Measurements from ENCODE around the gene CCL24.
"Not testable (repeated sequence)": the region's sequence is repeated elsewhere in the genome, so short reads cannot be mapped to it uniquely, and the experiment has no call there.

Gene CCL24, protein sequence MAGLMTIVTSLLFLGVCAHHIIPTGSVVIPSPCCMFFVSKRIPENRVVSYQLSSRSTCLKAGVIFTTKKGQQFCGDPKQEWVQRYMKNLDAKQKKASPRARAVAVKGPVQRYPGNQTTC
- 0 reads per million in 2 donors for total RNA-seq

DNA sequence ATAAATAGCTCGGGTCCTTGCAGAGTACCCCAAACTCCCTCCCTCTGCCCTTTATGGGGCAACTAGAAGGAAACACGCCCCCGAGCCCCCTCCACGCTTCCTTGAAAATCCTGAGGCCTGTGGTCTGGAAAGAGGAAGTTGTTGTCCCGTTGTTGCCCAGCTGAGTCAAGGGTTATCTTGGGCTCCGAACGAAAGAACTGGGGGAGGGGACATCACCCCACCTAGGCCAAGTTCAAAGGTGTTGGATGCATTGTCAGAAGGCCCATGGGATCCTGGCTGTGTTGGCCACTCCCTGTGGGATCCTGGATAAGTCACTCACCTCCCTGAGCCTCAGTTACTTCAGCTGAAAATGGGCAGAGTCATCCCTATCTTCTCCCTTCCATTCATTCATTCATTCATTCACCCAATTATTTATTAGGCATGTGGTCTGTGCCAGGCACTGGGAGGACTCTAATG, at the start of gene CCL24:
CCL24 (minus strand) TSS at position 26 of the 456 bp plus-strand sequence. CDS start 91 bp downstream, outside the sequence.
- DNase-seq = no peak

DNA sequence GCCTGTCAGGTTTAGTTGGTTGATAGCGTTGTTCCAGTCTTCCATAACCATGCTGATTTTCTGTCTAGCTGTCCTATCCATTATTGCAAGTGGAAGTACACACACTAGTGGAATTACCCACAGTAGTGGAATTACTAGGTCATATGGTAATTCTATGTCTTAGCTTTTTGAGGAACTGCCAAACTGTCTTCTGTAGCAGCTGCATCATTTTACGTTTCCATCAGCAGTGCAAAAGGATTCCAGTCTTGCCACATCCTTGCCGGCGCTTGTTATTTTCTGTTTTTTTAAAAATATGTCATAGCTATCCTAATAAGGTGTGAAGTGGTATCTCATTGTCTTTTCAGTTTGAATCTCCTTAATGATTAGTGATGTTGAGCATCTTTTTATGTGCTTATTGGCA, 48.0 kb upstream of the CCL24 start:
- no peak for DNase-seq

- DNase-seq = no peak
These were observed 44.8 kb upstream of the CCL24 start for GRCh38 chr7:75858410-75858809.

GRCh38 chr7:75856536-75856935, 42.9 kb upstream of the CCL24 start:
- no peak for DNase-seq

DNA sequence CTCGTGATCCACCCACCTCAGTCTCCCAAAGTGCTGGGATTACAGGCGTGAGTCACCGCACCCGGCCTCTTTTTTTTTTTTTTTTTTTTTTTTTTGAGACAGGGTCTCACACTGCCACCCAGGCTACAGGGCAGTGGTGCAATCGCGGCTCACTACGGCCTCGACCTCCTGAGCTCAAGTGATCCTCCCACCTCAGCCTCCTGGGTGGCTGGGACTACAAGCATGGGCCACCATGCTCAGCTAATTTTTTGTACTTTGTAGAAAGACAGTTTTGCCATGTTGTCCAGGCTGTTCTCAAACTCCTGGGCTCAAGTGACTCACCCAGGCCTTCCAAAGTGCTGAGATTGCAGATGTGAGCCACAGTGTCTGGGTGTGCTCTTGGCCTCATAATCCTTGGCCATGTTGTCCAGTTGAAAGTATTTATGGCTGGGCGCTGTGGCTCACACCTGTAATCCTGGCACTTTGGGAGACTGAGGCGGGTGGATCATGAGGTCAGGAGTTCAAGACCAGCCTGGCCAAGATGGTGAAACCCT, 41.3 kb upstream of the CCL24 start:
- DNase-seq = not testable (repeated sequence)

DNA sequence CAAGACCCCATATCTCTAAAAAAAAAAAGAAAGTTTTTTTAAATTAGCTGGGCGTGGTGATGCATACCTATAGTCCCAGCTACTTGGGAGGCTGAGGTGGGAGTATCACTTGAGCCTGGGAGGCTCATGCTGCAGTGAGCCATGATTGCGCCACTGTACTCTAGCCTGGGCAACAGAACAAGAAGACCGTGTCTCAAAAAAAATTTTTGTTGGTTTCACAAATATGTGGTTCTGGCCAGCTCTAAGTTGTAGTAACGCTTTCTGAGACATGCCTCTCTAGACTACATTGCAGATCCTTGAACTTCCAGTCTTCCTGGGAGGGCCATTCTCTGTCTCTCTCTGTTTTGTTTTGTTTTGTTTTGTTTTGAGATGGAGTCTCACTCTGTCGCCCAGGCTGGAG, 40.6 kb upstream of the CCL24 start:
- no peak for DNase-seq

- DNase-seq = no peak
These were observed 36.6 kb upstream of the CCL24 start for GRCh38 chr7:75850235-75850634.

DNA sequence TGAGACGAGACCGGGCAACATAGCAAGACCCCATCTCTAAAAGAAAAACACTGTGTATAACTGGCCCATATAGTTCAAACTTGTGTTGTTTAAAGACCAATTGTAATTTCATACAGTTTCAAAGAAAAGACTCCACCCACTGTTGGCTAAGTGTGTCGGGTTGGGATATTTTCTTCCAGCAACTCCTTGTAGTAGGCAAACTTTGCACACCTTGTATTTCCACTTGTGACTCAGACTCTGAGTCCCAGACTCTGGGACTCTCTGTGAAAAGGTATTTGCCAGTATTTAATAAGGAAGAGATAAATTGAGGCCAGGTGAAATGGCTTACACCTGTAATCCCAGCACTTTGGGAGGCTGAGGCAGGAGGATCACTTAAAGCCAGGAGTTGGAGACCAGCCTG, 36.0 kb upstream of the CCL24 start:
- no peak for DNase-seq

GRCh38 chr7:75847707-75848106, 34.1 kb upstream of the CCL24 start:
- no peak for DNase-seq

DNA sequence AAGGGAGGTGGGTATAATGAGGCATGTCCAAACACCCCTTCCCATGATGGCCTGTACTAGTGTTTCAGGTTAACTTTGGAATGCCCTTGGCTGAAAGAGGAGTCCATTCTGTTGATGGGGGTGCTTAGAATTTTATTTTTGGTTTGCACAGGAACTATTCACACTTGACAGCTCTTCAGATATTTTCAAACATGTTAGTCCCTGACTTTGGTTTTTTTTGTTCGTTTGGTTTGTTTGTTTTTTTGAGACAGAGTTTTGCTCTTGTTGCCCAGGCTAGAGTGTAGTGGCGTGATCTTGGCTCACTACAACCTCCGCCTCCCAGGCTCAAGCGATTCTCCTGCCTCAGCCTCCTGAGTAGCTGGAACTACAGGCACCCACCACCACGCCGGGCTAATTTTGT, 31.5 kb upstream of the CCL24 start:
- not testable (repeated sequence) for DNase-seq

- DNase-seq = no peak
These were observed 30.6 kb upstream of the CCL24 start for GRCh38 chr7:75844158-75844557.

GRCh38 chr7:75843613-75844116, 30.1 kb upstream of the CCL24 start:
- no peak for DNase-seq

GRCh38 chr7:75842836-75843446, 29.3 kb upstream of the CCL24 start:
- DNase-seq = peak in 2 of 5 experiments; percentile 28 to 68

- DNase-seq = no peak
These were observed 26.4 kb upstream of the CCL24 start for GRCh38 chr7:75840029-75840428.

GRCh38 chr7:75838281-75838930, 24.8 kb upstream of the CCL24 start:
- not testable (repeated sequence) for DNase-seq

- DNase-seq = no peak
These were observed 23.2 kb upstream of the CCL24 start for GRCh38 chr7:75836798-75837197.

DNA sequence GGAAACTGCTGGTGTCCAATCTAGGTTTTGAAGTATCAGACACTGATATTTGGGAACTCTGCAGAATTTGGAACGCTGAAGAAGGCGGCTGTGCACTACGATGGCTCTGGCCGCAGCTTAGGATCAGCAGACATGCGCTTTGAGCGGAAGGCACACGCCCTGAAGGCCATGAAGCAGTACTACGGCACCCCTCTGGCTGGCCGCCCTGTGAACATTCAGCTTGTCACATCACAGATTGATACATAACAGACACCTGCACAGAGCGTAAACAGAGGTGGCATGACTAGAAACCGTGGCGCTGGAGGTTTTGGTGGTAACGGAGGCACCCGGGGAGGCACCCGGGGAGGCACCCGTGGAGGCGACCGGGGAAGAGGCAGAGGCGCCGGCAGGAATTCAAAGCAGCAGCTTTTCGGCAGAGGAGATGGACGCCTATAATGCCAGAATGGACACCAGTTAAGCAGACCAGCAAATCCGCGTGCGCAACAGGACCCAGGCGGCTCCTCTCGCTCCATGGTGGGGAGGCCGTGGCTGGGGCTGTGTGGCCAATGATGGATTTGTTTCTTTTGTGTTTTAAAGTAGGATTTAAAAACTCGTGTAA, 22.2 kb upstream of the CCL24 start:
- DNase-seq = no peak

GRCh38 chr7:75833662-75834061, 20.1 kb upstream of the CCL24 start:
- not testable (repeated sequence) for DNase-seq

DNA sequence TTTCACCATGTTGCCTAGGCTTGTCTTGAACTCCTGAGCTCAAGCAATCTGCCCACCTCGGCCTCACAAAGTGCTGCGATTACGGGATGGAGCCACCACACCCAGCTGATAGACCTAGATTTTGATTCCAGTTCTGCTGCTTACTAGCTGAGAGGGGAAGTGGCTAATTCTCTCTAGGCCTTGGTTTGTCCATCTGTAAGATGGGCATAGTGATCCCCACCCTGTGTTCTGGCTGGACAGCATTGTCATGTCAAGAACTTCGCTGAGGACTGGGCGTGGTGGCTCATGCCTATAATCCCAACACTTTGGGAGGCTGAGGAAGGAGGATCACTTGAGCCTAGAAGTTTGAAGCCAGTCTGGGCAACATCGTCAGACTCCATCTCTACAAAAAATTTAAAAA, 17.4 kb upstream of the CCL24 start:
- no peak for DNase-seq

GRCh38 chr7:75829656-75830055, 16.1 kb upstream of the CCL24 start:
- not testable (repeated sequence) for DNase-seq

- no peak for DNase-seq
These were observed 9.7 kb upstream of the CCL24 start for GRCh38 chr7:75823198-75823910.

GRCh38 chr7:75820688-75821087, 7.1 kb upstream of the CCL24 start:
- DNase-seq = no peak

GRCh38 chr7:75819711-75820110, 6.1 kb upstream of the CCL24 start:
- no peak for DNase-seq

Data from T-helper 2 cell (primary cell).